OCI-LY1 (cell line): Measurements from ENCODE around the gene MGME1.

Experiments used
- H2AFZ ChIP-seq: fragments of 200-600 bp; sonication (generic), shearing (Covaris generic); 2 replicates; pipeline ENCODE4 v1.6.0; 2014; ENCODE audit warnings: antibody characterized with exemption, mild to moderate bottlenecking, low read length
- H3F3A ChIP-seq: fragments of 200-600 bp; sonication (generic), shearing (Covaris generic); 2 replicates; pipeline ENCODE4 v1.6.0; 2014; ENCODE audit warnings: mild to moderate bottlenecking, antibody characterized with exemption, low read length, moderate library complexity; ENCODE audit not compliant: insufficient read depth
- H3K27ac ChIP-seq: fragments of 200-600 bp; sonication (generic); 2 replicates; pipeline ENCODE4 v1.5.1; 2014; ENCODE audit warnings: low read length, mixed run types, mild to moderate bottlenecking, low read depth; ENCODE audit not compliant: poor library complexity, severe bottlenecking
- H3K27me3 ChIP-seq: fragments of 200-600 bp; sonication (generic); 2 replicates; pipeline ENCODE4 v1.6.0; 2014; ENCODE audit warnings: antibody characterized with exemption, mild to moderate bottlenecking, low read length, moderate library complexity; ENCODE audit not compliant: insufficient read depth
- H3K36me3 ChIP-seq: fragments of 200-600 bp; sonication (generic); 2 replicates; pipeline ENCODE4 v1.6.1; 2014; ENCODE audit warnings: mild to moderate bottlenecking, antibody characterized with exemption, low read length, moderate library complexity, mixed read lengths; ENCODE audit not compliant: insufficient read depth
- H3K4me1 ChIP-seq: fragments of 200-600 bp; sonication (generic); 2 replicates; pipeline ENCODE4 v1.5.1; 2014; ENCODE audit warnings: mild to moderate bottlenecking, low read length, moderate library complexity; ENCODE audit not compliant: insufficient read depth, severe bottlenecking
- H3K4me2 ChIP-seq: fragments of 200-600 bp; sonication (generic), shearing (Covaris generic); 2 replicates; pipeline ENCODE4 v1.6.1; 2014; ENCODE audit warnings: low read length
- H3K4me3 ChIP-seq: fragments of 200-600 bp; sonication (generic); 2 replicates; pipeline ENCODE4 v1.5.1; 2014; ENCODE audit warnings: low read length, low read depth, mild to moderate bottlenecking, mixed read lengths; ENCODE audit not compliant: poor library complexity, severe bottlenecking
- H3K79me2 ChIP-seq: fragments of 200-600 bp; shearing (Covaris generic); 2 replicates; pipeline ENCODE4 v1.6.1; 2016; ENCODE audit warnings: mixed run types, low read length, mixed read lengths; ENCODE audit not compliant: insufficient read depth
- H3K9ac ChIP-seq: fragments of 200-600 bp; sonication (generic), shearing (Covaris generic); 2 replicates; pipeline ENCODE4 v1.6.1; 2014; ENCODE audit warnings: mild to moderate bottlenecking, low read length, mixed read lengths
- H3K9me2 ChIP-seq: fragments of 200-600 bp; sonication (generic), shearing (Covaris generic); 2 replicates; pipeline ENCODE4 v1.6.1; 2014; ENCODE audit warnings: low read depth, mild to moderate bottlenecking, low read length, mixed read lengths
- H3K9me3 ChIP-seq: fragments of 200-600 bp; shearing (Covaris generic); 2 replicates; pipeline ENCODE4 v1.6.1; 2014; ENCODE audit warnings: low read length, mixed read lengths
- H4K20me1 ChIP-seq: fragments of 200-600 bp; sonication (generic), shearing (Covaris generic); 2 replicates; pipeline ENCODE4 v1.6.0; 2016; ENCODE audit warnings: mild to moderate bottlenecking, low read length; ENCODE audit not compliant: insufficient read depth
- EZH2 ChIP-seq: fragments of 200-600 bp; sonication (generic), shearing (Covaris generic); IDR thresholded peaks from 2 replicates; pipeline ENCODE4 v1.8.0; 2017; ENCODE audit warnings: borderline replicate concordance, mixed run types, mild to moderate bottlenecking, antibody characterized with exemption, low read length, moderate library complexity, mixed read lengths
- TF ChIP-seq, protein P1 (sequence below): fragments of 200-600 bp; sonication (generic), shearing (Covaris generic); IDR thresholded peaks from 2 replicates; pipeline ENCODE4 v1.5.1; 2017; ENCODE audit warnings: mild to moderate bottlenecking, antibody characterized with exemption, low read length, moderate library complexity, mixed read lengths

MGME1 gene

DNA sequence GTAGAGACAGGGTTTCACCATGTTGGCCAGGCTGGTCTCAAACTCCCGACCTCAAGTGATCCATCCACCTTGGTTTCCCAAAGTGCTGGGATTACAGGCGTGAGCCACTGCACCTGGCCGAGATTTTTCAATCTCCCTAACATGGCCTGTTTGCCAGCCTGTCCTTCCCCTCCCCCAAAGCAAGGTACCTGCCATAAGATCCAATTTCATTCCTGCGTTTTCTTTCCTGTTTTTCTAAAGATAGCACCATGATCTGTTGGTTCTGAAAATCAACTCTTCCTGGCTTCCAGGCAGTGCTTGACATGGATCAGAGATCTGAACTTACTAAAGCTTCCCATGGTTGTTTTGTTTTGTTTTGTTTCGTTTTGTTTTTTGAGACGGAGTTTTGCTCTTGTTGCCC is 7.5 kb downstream of the MGME1 start:
- Histone ChIP-seq H3K9me2 (no peaks in the 10 kb centered on the region), H3K79me2 (peaks cover 37% of the 10 kb centered on the region), H3F3A (0 out of 2 replicates have a peak, but pooled peaks cover 3% of the 10 kb centered on the region), H3K9me3 (no peaks in the 10 kb centered on the region), H4K20me1 (no peaks in the 10 kb centered on the region), H3K36me3 (peaks cover 52% of the 10 kb centered on the region), H3K9ac (no peak overlapping the region), H3K4me1 (peaks cover 31% of the 10 kb centered on the region), H3K4me3 (no peak overlapping the region), H2AFZ (no peak overlapping the region), H3K27ac (no peak overlapping the region), H3K4me2 (no peak overlapping the region), H3K27me3 (no peaks in the 10 kb centered on the region)
- no peak for TF ChIP-seq EZH2
- TF ChIP-seq, protein P1, sequence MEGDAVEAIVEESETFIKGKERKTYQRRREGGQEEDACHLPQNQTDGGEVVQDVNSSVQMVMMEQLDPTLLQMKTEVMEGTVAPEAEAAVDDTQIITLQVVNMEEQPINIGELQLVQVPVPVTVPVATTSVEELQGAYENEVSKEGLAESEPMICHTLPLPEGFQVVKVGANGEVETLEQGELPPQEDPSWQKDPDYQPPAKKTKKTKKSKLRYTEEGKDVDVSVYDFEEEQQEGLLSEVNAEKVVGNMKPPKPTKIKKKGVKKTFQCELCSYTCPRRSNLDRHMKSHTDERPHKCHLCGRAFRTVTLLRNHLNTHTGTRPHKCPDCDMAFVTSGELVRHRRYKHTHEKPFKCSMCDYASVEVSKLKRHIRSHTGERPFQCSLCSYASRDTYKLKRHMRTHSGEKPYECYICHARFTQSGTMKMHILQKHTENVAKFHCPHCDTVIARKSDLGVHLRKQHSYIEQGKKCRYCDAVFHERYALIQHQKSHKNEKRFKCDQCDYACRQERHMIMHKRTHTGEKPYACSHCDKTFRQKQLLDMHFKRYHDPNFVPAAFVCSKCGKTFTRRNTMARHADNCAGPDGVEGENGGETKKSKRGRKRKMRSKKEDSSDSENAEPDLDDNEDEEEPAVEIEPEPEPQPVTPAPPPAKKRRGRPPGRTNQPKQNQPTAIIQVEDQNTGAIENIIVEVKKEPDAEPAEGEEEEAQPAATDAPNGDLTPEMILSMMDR = no peak

DNA sequence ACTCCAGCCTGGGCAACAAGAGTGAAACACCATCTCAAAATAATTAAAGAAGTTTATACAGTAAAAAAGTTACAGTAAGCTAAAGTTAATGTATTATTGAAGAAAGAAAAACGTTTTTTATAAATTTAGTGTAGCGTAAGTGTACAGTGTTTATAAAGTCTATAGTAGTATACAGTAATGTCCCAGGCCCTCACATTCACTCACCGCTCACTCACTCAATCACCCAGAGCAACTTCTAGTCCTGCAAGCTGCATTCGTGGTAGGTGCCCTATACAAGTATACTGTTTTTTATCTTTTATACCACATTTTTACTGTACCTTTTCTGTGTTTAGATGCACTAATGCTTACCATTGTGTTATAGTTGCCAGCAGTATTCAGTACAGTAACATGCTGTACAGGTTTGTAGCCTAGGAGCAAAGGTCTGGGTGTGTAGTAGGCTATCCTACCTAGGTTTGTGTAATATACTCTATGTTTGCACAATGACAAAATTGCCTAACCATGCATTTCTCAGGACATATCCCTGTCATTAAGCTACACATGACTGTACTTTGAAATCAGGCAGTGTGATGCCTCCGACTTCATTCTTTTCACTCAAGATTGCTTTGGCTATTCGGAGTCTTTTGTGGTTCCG is 16.7 kb downstream of the MGME1 start:
- TF ChIP-seq, protein P1 = no peak
- TF ChIP-seq EZH2 = no peak
- no peaks in the 10 kb centered on the region for H4K20me1 ChIP-seq
- H3K9me3 ChIP-seq = no peaks in the 10 kb centered on the region
- no peaks in the 10 kb centered on the region for H3K27me3 ChIP-seq
- H3K79me2 ChIP-seq = 0 out of 2 replicates have a peak, but pooled peaks cover 8% of the 10 kb centered on the region
- H3K4me3 ChIP-seq = no peak overlapping the region
- H3K4me2 ChIP-seq = no peak overlapping the region
- no peak overlapping the region for H3K27ac ChIP-seq
- H2AFZ ChIP-seq = no peak overlapping the region
- no peak overlapping the region for H3K9ac ChIP-seq
- peaks cover 72% of the 10 kb centered on the region for H3K36me3 ChIP-seq
- H3F3A ChIP-seq = no peaks in the 10 kb centered on the region
- no peaks in the 10 kb centered on the region for H3K4me1 ChIP-seq
- H3K9me2 ChIP-seq = no peaks in the 10 kb centered on the region

DNA sequence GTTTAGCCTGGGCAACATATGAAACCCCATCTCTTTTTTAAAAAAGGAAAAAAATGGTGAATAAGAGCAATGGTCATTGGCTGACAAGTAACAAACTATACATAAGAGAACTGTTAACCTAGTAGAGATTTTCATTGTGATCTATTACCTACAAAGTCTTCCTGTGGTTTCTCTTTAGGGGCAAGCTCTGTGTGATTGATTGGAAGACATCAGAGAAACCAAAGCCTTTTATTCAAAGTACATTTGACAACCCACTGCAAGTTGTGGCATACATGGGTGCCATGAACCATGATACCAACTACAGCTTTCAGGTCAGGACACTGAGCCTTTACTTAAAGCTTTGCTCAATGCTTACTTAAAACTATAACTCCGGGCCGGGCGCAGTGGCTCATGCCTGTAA is 19.2 kb downstream of the MGME1 start:
- Histone ChIP-seq H4K20me1 (no peaks in the 10 kb centered on the region), H3K79me2 (0 out of 2 replicates have a peak, but pooled peaks cover 1% of the 10 kb centered on the region), H3K27me3 (no peaks in the 10 kb centered on the region), H3K4me2 (no peak overlapping the region), H3F3A (no peaks in the 10 kb centered on the region), H3K36me3 (peaks cover 66% of the 10 kb centered on the region), H3K9me3 (no peaks in the 10 kb centered on the region), H3K27ac (no peak overlapping the region), H3K4me1 (peaks cover 10% of the 10 kb centered on the region), H3K4me3 (no peak overlapping the region), H2AFZ (no peak overlapping the region), H3K9ac (no peak overlapping the region), H3K9me2 (no peaks in the 10 kb centered on the region)
- TF ChIP-seq, protein P1 = no peak
- TF ChIP-seq EZH2 = no peak
